Stimulated activated CD4-positive, alpha-beta T cell treated with anti-CD3 and anti-CD28 coated beads, TNF-alpha, amount 100 ng/mL, for 48 hours (primary cell): ENCODE results near the gene ZNF30.
"Not testable (repeated sequence)": the region's sequence is repeated elsewhere in the genome, so short reads cannot be mapped to it uniquely, and the experiment has no call there.

Experiments
- DNase-seq, 3 donors: peaks; one replicate each; pipeline ENCODE4 v3.0.0-alpha.2; 2020; ENCODE audit warnings: low read depth in 3 of 3

The ZNF30 gene

DNA sequence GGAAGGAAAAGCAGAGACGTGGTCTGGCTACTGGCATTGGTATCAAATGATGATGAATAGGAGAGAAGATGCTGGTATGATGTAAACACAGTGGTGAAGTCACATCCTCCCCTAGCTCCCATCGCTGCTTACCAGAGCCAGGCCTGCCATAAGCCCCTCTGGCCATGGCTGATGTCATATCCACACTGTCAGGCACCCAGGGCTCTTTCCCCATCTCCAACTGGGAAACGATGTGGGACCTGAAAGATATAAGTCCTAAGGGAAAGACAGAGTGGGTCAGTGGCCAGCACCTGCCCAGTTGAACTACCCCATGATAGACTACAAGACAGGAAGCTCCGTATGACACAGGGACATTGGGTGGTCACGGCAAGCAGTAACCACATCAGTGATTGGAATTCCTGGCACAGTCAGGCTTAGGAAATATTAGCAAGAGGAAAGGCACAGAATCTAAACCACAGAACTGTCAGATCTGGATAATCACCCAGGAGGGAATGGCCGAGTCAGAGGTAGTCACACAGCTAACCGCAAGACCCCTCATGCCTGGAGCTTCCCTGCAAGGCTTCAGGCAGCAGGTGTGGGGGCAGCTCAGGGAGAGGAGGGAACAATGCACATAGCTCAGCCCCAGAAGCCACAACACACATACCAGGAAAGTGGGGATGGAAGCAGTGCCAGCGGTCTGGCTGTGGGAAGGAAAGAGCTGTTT lies 33.6 kb downstream of the ZNF30 start:
- DNase-seq: no peak

DNA sequence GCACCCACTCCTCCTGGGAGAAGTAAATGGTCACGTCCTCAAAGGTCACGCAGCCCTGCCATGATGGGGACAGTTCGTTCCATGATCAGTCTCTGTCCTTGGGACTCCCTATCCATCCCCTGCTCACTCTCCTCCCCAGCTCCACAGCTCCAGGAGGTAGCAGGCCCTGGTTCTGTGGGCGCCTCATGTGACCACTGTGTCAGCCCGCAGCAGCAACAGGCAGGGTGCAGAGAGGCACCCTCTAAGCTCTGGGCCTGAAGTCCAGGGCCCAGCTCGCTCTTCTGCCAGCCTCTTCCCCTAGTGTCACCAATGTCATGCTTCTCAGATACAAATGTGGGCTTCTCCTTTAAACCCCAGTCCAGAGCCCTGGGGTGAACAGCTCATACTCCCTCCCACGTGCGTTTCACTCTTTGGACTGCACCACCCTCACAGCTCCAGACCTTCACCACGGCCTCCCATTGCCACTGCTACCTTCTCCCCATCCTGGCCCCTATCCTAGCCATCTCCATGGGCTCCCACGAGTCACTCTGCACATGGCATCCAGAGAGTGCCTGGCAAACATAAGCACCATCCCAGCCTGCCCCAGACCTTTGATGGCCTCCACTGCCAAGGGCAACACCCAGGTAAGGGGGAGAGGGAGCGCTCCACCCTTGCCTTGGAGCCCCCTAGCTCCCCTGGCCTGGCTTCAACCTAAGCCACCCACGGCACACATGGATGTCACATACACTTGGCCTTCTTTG lies 34.4 kb downstream of the ZNF30 start:
- DNase-seq: no peak

DNA sequence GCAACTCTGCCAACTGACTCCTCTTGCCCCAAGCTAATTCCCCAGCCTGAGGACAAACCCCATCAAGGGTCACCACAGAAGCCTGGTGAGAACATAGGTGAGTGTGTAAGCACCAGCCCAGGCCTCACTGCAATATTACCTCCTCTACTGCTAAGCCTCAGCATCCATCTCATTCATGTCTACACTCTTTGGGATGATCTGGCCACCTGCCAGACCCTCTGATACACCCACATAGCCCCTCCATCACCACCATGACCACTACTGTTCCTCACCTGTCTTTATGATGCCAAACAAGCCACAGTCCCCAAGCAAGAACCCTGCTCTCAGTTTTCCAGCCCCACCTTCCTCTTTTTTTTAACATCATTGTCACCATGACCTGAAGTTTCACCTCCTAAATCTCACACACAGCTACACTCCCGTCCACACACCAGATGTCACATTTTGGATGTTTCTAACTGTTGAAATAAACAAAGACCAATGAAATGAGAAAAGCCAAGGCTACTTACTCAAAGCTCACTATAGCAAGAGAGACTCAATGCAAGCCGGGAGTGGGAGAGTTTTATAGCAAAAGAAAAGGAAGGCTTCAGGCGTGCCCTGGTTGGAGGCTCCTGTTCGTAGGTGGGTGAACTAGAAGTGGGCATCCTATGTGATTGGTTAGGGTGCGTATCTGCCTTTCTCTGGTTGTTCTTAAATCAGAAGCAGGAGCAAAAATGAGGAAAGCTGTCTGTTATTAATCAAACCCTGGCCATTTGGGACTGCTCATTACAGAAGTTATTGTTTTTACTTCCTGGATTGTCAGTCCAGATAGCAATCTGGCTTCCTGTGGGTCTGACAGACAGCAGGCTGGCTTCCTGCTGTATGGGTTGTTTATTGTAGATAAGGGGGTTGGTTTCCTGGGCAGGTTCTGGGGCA lies 35.3 kb downstream of the ZNF30 start:
- DNase-seq: no peak

DNA sequence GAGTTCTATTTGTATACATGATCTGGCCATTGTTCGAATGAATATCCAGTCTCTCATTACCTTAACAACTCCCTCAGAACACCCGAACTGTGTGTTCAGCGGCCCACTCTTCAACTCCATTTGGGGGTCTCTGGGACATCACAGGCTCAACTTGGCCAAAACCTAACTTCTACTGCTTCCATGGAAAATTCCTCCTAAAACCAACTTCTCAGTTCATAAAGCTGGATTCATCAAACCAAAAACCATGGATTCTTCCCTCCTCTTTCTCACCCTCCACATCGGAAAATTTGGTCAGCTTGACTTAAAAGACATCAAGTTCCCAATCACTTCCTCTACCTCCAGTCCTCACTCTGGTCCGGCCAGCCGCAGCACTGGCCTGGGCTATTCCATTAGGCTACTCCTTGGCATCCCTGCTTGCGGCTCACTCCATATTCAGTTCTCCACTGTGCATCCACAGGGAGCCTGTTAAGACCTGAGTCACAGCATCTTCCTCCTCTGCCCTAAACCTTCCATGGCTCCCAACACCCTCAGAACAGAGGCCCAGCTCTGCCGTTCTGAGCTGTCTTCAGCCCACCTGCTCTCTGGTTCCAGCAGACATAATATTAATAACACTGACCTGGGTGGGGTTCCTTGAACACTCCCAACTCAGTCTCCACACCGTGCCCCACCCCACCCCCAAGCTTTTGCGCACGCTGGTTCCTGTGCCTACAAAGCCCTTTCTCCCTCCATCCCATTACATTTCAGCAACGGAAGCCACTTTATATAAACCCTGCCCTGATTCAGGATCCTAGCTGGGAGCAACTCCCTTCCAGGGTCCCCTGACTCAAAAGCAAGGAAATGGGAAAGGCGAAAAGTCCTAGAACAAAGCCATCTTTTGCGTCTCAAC lies 36.2 kb downstream of the ZNF30 start:
- DNase-seq: no peak

DNA sequence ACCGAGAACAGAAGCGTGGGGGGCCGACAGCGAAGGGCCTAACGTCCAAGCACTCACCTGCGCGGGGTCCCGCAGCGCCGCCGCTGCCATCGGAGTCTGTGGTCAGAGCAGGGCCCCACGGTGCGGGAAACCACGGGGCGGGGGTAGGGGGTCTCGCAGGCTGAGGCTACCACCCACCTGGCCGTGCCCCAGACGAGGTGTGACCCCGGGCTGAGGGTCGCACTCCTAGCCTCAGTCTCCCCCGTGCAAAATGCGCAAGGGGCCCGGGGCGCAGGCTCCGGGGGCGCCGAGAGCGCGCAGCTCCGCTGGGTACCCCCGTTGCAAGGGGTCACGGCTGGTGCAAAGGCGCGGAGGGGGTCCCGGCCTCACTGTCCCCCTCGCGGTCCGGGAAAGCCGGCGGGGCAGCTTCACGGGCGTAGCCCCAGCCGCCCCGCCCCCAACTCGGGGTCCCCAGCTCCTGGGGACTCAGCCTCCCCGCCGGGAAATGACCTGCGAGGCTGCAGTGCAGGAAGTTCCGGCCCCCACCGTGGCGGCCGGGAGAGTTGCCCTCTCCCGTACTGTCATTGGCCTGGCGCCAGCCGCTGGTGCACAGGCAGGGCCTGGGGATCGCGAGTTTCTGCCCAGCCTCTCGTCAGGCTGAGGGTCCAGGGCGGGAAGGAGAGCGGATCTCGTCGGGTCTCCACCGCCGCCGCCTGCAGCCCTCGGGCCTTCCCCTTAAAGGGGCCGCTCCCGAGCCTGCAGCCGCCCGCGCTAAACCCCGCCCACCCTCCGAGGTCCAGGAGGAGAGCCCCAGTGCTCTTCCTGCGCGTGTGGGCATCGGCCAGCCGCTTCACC lies 37.1 kb downstream of the ZNF30 start, which contains the start of gene ZNF792:
TSS of gene ZNF792 (minus strand) at position 657 of the 834 bp plus-strand sequence. CDS start at position 90, 567 bp downstream.
- peak; percentile 10 to 38 (median 29) for DNase-seq

DNA sequence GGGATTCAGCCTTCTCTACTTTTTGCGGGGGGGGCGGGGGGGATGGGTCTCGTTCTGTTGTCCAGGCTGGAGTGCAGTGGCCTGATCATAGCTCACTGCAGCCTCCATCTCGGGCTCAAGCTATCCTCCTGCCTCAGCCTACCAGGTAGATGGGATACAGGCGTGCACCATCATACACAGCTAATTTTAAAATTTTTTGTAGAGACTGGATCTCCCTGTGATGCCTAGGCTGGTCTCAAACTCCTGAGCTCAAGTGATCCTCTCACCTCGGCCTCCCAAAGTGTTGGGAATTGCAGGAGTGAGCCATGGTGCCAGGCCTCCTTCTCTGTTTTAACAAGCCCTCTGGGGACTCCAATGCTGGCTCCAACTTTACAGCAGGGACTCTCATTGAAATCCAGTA lies 37.9 kb downstream of the ZNF30 start:
- DNase-seq: no peak

DNA sequence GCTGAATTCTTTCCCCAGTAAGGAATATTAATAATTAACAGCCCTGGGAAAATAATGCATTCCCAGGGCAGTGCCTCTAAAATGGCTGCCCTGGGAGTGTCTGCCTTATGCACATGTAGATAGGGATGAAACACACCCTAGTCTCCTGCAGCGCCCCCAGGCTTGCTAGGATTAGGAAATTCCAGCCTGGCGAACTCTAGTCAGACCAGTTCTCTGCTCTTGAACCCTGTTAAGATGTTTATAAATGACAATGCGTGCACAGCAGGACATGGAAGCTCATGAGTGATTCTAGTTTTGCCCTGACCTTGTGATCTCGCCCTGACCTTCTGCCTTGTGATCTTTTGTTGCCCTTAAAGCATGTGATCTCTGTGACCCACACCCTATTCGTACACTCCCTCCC lies 38.8 kb downstream of the ZNF30 start:
- not testable (repeated sequence) for DNase-seq

DNA sequence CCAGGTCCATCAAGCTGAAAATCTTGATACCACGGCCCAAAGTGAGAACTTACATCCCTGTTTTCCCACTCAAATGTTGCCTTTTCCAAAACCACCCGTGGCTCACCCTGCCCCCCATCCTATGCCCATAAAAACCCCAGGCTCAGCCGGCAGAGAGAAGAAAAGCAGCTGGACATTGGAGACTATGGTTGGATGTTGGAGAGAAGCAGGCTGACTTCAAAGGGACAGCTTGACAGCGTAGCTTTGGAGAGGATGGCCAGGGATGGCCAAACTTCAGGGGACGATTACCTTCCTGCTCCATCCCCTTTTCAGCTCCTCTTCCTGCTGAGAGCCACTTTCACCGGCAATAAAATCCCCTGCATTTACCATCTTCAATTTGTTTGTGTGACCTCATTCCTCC lies 40.8 kb downstream of the ZNF30 start:
- DNase-seq: no peak

DNA sequence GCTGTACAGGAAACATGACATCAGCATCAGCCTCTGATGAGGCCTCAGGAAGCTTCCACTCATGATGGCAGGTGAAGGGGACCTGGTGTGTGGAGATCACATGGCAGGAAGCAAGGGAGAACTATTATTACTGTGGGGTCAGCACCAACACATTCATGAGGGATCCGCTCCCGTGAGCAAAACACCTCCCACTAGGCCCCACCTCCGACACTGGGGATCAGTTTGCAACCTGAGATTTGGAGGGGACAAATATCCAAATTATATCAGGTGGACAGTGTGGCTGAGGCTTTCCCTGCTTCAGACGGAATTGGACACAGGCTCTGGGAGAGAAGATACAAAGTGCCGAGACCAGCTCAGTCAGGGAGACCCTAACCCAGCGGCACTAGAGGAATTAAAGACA lies 43.0 kb downstream of the ZNF30 start:
- no peak for DNase-seq

DNA sequence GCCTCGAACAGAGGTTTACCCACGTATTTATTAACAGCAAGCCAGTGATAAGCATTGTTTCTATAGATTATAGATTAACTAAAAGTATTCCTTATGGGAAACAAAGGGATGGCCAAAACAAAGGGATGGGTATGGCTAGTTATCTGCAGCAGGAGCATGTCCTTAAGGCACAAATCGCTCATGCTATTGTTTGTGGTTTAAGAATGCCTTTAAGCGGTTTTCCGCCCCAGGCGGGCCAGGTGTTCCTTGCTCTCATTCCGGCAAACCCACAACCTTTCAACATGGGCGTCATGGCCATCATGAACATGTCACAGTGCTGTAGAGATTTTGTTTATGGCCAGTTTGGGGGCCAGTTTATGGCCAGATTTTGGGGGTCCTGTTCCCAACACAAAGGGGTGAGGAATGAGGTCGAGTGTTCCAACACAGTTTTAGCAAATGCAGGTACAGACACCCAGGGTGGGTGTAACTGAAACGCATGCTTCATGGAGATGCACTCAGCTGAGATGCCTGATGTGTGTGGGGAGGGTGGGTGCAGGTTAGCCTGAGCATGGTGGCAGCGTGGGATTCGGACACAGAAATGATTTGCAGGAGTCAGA lies 43.6 kb downstream of the ZNF30 start:
- not testable (repeated sequence) for DNase-seq

DNA sequence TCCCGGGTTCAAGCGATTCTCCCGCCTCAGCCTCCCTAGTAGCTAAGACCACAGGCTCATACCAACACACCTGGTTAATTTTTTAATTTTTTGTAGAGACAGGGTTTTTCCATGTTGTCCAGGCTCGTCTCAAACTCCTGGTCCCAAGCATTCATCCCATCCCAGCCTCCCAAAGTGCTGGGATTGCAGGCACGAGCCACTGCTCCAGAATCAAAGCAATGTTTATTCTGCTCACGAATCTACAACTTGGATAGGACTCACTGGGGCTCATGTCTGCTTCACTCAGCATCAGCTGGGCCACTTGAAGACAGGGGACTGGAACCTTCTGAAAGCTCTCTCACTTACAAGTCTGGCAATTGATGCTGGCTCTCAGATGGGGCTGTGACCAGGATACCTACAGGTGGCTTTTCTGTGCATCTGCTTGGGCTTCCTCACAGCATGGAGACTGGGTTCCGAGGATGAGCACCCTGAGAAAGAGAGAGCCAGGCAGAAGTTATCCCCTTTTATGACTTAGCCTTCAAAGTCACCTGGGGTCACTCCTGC lies 45.5 kb downstream of the ZNF30 start:
- no peak for DNase-seq

DNA sequence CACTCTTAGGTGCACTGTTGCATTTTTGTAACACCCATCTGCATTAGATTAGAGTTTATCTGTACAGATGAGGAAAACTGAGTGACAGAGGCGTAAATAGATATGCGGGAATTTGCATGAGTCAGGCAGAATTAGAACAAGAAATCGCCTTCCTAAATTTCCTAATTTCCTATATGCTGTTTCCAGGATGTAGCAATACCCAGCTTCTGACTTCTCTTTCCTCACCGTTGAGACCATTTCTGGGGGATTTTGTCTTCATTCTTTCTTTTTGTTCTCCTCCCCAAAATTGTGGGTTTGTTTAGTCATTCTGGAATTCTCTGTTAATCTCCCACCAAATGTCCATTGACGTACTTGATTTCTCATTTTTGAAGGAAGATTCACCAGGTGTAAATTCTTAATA lies 47.9 kb downstream of the ZNF30 start:
- no peak for DNase-seq

DNA sequence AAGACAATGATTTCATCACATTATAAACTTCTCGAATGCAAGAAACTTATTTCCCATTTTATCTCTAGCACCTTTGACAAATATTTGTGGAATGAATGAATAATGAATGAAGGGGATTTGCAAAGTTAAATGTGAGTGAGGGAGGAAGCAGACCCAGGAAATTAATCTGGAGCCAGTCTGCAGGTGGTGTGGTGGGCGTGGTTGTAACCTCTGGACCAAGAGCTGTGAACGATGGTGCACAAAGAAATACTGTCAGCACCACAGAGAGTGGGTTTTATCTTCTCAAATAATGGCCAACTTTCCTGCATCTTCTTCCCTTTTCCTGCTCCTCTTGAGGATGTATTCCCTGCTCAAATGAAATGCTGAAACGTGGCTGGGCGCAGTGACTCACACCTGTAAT lies 48.4 kb downstream of the ZNF30 start:
- no peak for DNase-seq

DNA sequence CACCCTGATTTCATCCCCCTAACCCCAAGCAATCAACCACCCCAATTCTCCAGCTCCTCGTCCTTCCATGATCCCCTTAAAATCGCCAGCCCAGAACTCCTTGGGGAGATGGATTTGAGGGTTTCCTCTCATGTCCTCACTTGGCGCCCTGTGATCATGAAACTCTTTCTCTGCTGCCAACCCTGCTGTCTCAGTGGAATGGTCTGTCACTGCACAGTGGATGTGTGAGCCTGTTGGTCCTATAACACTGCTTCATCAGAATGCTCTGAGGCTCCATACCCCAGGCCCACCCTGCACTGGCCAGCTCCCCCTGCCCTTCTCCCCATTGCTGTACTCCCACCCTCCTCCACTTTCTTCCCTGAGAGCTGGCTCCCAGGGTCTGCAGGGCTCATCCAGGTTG lies 49.9 kb downstream of the ZNF30 start:
- DNase-seq: no peak

DNA sequence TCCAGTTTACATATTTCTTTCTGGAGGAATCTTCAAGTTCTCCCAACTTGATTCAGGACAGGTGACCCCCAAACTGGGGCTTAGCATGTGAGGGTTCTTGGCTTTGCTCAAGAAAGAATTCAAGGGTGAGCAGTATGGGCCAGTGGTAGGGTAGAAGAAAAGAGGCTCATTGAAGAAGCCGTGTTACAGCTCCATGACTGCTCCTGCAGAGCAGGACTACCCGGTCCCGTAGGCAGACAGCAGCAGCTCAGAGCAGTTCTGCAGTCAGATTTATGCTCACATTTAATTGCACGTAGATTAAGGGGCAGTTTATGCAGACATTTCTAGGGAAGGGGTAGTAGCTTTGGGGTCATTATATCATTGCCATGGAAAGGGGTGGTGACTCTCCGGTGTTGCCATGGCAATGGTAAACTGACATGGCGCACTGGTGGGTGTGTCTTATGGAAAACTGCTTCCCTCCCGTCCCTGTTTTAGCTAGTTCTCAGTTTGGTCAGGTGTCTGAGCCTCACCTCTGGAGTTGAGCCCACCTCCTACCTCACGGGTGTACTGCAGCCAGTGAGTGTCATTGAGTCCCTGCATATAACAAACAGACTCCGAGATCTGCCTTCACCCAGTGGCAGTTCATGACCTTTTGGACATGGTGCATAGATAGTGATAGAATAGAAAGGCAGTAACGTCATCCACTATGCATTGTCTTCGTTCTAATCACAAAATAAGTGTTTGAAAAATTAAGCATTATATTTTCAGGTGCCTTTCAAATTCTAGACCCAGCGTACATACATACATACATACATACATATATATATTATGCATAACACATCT lies 53.3 kb downstream of the ZNF30 start:
- DNase-seq: no peak

DNA sequence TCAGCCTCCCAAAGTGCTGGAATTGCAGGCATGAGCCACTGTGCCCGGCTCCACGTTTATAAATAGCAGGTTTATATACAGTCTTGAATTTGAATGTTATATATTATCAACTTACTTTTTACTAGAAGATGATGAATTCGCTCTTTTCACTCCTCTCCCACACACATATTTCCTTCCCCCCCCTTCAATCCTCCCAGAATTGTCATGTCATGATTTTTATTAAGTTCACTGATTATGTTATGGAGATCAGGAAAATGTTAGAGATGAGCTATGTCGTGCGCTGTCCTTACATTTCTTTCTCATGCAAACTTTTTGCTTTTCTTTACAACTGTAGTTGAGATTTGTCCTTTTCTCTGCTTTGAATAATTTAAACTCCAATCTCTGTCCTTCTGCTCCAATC lies 55.6 kb downstream of the ZNF30 start:
- DNase-seq: no peak

DNA sequence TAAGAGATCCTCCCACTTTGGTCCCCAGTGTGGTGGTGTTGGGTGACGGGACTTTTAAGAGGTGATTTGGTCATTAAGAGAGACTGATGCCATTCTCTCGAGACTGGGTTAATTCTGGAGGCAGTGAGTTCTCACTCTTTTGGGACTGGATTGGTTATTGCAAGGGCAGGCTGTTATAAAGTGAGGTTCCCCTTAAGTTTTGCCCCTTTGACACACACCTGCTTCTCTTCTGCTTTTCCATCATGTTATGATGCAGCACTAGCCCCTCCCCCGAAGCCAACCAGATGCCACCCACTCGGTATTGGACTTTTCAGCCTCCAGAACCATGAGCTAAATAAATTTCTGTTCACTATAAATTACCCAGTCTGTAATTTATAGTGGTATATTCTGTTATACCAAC lies 57.1 kb downstream of the ZNF30 start:
- no peak for DNase-seq

DNA sequence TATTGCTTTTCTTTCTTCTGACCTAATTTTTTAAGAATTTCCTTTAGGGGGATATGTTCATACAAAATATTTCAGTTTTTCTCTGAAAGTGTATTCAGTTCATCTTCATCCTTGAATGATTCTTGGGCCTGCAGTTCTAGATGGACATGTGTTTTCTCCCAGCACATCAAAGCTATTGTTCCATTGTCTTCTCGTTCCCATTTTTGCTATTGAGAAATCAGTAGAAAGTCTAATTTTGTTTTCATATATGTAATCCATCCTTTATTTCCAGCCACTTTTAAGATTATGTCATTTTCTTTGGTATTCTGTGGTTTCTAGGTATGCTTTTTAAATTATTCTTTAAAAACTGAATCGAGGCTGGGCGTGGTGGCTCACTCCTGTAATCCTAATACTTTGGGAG lies 57.6 kb downstream of the ZNF30 start:
- DNase-seq: no peak
